H1 (cell line): ENCODE data around the gene C1orf56.

Experiments
- EZH2 ChIP-seq: fragments of 200-600 bp; sonication (generic); IDR thresholded peaks from 2 replicates; pipeline ENCODE4 v1.7.1; 2012; ENCODE audit warnings: low read depth, mild to moderate bottlenecking, moderate library complexity, low read length, inconsistent platforms; ENCODE audit not compliant: severe bottlenecking
- POLR2A ChIP-seq, 2 experiments: IDR thresholded peaks; 1 replicate in 1 of 2; 2 replicates in 1 of 2; pipeline ENCODE4 v1.6.1; 2011; ENCODE audit warnings: low read depth in 2 of 2, low read length in 2 of 2, mild to moderate bottlenecking in 2 of 2; ENCODE audit errors: control extremely low read depth in 1 of 2
- RBBP5 ChIP-seq: IDR thresholded peaks from 2 replicates; pipeline ENCODE4 v1.7.1; 2012; ENCODE audit warnings: low read depth, mild to moderate bottlenecking, inconsistent platforms, low read length, moderate library complexity, borderline replicate concordance
- SAP30 ChIP-seq: fragments of 300-600 bp; sonication (generic); IDR thresholded peaks from 2 replicates; pipeline ENCODE4 v1.7.1; 2012; ENCODE audit warnings: low read length, moderate library complexity, mild to moderate bottlenecking, inconsistent platforms; ENCODE audit not compliant: insufficient read depth, insufficient replicate concordance
- SIRT6 ChIP-seq: IDR thresholded peaks from one replicate; pipeline ENCODE4 v1.7.1; 2012; ENCODE audit warnings: low read length, inconsistent platforms
- SRF ChIP-seq: IDR thresholded peaks from 2 replicates; pipeline ENCODE4 v1.6.1; 2011; ENCODE audit warnings: mild to moderate bottlenecking, low read depth, low read length, moderate library complexity
- SUZ12 ChIP-seq: fragments of 200-600 bp; sonication (generic); IDR thresholded peaks from 2 replicates; pipeline ENCODE4 v1.6.1; 2012; ENCODE audit warnings: mild to moderate bottlenecking, inconsistent platforms, low read length, moderate library complexity, mixed read lengths
- TCF12 ChIP-seq: IDR thresholded peaks from 2 replicates; pipeline ENCODE4 v1.6.1; 2011; ENCODE audit warnings: low read depth, mild to moderate bottlenecking, low read length
- ZNF274 ChIP-seq: IDR thresholded peaks from 2 replicates; pipeline ENCODE4 v1.7.0; 2012; ENCODE audit warnings: low read length, borderline replicate concordance; ENCODE audit errors: extremely low read depth
- TF ChIP-seq, protein P1 (sequence below): IDR thresholded peaks from 2 replicates; pipeline ENCODE4 v1.6.1; 2012; ENCODE audit warnings: inconsistent platforms
- TF ChIP-seq, protein P2 (sequence below), 3 experiments: IDR thresholded peaks; 1 replicate in 2 of 3; 2 replicates in 1 of 3; pipeline versions ENCODE4 v1.5.1 to v1.6.1; 2011; ENCODE audit warnings: low read length in 3 of 3, mild to moderate bottlenecking in 3 of 3, inconsistent platforms in 2 of 3, low read depth in 1 of 3, moderate library complexity in 1 of 3; ENCODE audit not compliant: insufficient read depth in 1 of 3; ENCODE audit errors: control extremely low read depth in 1 of 3

DNA sequence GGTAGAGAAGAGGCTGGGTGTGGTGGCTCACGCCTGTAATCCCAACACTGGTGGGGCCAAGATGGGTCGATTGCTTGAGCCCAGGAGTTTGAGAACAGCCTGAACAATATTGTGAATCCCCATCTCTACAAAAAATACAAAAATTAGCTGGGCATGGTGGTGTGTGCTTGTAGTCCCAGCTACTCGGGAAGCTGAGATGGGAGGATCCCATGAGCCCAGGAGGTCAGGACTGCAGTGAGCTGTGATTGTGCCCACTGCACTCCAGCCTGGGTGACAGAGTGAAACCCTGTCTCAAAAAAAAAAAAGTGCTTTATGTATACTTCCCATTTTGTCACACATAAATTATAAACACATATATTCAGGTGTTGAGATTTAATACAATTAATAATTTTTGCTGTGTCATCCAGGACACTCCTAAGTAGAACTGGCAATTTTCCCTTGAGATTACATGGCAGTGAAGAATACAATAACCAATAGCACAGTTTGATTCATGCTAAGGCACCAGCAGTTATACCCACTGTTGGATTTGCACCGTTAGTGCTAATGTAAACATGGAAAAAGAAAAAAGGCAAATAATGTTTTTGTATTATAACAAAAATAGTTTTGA lies 38.5 kb downstream of the C1orf56 start:
- TF ChIP-seq, protein P1, sequence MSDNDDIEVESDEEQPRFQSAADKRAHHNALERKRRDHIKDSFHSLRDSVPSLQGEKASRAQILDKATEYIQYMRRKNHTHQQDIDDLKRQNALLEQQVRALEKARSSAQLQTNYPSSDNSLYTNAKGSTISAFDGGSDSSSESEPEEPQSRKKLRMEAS: no peak
- TF ChIP-seq TCF12 (no peak), RBBP5 (no peak), EZH2 (no peak), SAP30 (no peak), SUZ12 (no peak), ZNF274 (no peak), POLR2A (IDR thresholded peaks at IDR 0.05; ENCODE audit: control extremely low read depth in 1 of 2, low read depth in 2 of 2, low read length in 2 of 2) (no peak), SRF (no peak), SIRT6 (no peak)
- TF ChIP-seq, protein P2, sequence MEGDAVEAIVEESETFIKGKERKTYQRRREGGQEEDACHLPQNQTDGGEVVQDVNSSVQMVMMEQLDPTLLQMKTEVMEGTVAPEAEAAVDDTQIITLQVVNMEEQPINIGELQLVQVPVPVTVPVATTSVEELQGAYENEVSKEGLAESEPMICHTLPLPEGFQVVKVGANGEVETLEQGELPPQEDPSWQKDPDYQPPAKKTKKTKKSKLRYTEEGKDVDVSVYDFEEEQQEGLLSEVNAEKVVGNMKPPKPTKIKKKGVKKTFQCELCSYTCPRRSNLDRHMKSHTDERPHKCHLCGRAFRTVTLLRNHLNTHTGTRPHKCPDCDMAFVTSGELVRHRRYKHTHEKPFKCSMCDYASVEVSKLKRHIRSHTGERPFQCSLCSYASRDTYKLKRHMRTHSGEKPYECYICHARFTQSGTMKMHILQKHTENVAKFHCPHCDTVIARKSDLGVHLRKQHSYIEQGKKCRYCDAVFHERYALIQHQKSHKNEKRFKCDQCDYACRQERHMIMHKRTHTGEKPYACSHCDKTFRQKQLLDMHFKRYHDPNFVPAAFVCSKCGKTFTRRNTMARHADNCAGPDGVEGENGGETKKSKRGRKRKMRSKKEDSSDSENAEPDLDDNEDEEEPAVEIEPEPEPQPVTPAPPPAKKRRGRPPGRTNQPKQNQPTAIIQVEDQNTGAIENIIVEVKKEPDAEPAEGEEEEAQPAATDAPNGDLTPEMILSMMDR (IDR thresholded peaks at IDR 0.05; ENCODE audit: control extremely low read depth in 1 of 3, insufficient read depth in 1 of 3, low read depth in 1 of 3, low read length in 3 of 3): no peak
